Keratinocyte (primary cell): ENCODE data around the gene DGKZ. TPM values are rescaled to one million over a fixed set of nuclear protein-coding genes. Genes with fewer than 3 reads are reported as not detected.
A peak's percentile ranks its signal among the peaks of the same experiment; 100 is the strongest.

Experiments
- DNase-seq: peaks from one replicate; pipeline ENCODE4 v3.0.0-alpha.2; 2011; ENCODE audit warnings: low read depth, missing footprints, low spot score
- FAIRE-seq: peaks from 2 replicates; lab custom pipeline; 2011; peaks lifted over from hg19 to GRCh38; lab: Jason Lieb, UNC
- H2AFZ ChIP-seq: 2 replicates; pipeline ENCODE4 v1.6.0; 2012; ENCODE audit warnings: low read length, control low read depth, inconsistent platforms; ENCODE audit not compliant: control insufficient read depth
- H3K27ac ChIP-seq: 2 replicates; pipeline ENCODE4 v1.5.1; 2011; ENCODE audit warnings: low read length; ENCODE audit not compliant: control insufficient read depth, insufficient read depth
- H3K27me3 ChIP-seq: 3 replicates; pipeline ENCODE4 v1.6.0; 2011; ENCODE audit warnings: low read length; ENCODE audit not compliant: control insufficient read depth, insufficient read depth; ENCODE audit errors: extremely low read depth
- H3K36me3 ChIP-seq, 2 experiments: 2 replicates in 1 of 2; 3 replicates in 1 of 2; pipeline ENCODE4 v1.5.1; 2011; ENCODE audit warnings: low read length in 2 of 2, mild to moderate bottlenecking in 1 of 2; ENCODE audit not compliant: control insufficient read depth in 2 of 2, insufficient read depth in 2 of 2; ENCODE audit errors: extremely low read depth in 1 of 2
- H3K4me1 ChIP-seq: 3 replicates; pipeline ENCODE4 v1.5.1; 2011; ENCODE audit warnings: low read length; ENCODE audit not compliant: control insufficient read depth, insufficient read depth; ENCODE audit errors: extremely low read depth
- H3K4me2 ChIP-seq: 3 replicates; pipeline ENCODE4 v1.6.0; 2011; ENCODE audit warnings: low read depth, low read length; ENCODE audit not compliant: control insufficient read depth, insufficient read depth; ENCODE audit errors: extremely low read depth
- H3K4me3 ChIP-seq, 3 experiments: fragments of 200-600 bp in 1 of 3; sonication (generic) in 1 of 3; 2 replicates in 2 of 3; 3 replicates in 1 of 3; pipeline ENCODE4 v1.5.1; 2011 to 2016; ENCODE audit warnings: low read length in 3 of 3, mild to moderate bottlenecking in 3 of 3, control low read depth in 2 of 3, inconsistent platforms in 1 of 3, low read depth in 1 of 3, mixed read lengths in 1 of 3, mixed run types in 1 of 3, moderate library complexity in 1 of 3; ENCODE audit not compliant: control insufficient read depth in 2 of 3, insufficient read depth in 2 of 3; ENCODE audit errors: extremely low read depth in 1 of 3
- H3K79me2 ChIP-seq: 2 replicates; pipeline ENCODE4 v1.6.0; 2012; ENCODE audit warnings: low read length; ENCODE audit not compliant: control insufficient read depth, insufficient read depth
- H3K9ac ChIP-seq: 3 replicates; pipeline ENCODE4 v1.6.0; 2011; ENCODE audit warnings: low read length; ENCODE audit not compliant: control insufficient read depth, insufficient read depth; ENCODE audit errors: extremely low read depth
- H3K9me1 ChIP-seq: 3 replicates; pipeline ENCODE4 v1.6.0; 2011; ENCODE audit warnings: low read length; ENCODE audit not compliant: control insufficient read depth, insufficient read depth; ENCODE audit errors: extremely low read depth
- H3K9me3 ChIP-seq: 2 replicates; pipeline ENCODE4 v1.5.1; 2012; ENCODE audit warnings: low read depth, low read length; ENCODE audit not compliant: control insufficient read depth
- H4K20me1 ChIP-seq: 3 replicates; pipeline ENCODE4 v1.6.0; 2011; ENCODE audit warnings: low read length; ENCODE audit not compliant: control insufficient read depth, insufficient read depth; ENCODE audit errors: extremely low read depth
- EZH2 ChIP-seq: IDR thresholded peaks from one replicate; pipeline ENCODE4 v1.6.1; 2012; ENCODE audit warnings: inconsistent platforms, mild to moderate bottlenecking, low read length, moderate library complexity
- dilution Hi-C: fragments of 300-500 bp; cut with MboI; formaldehyde crosslinking; loops from one replicate; pipeline ENCODE4 v1.7.0; 2020; ENCODE audit warnings: low sequenced_read_pairs; ENCODE audit not compliant: extremely low pct_ligation_motif_present
- polyA plus RNA-seq, 5 experiments: library from polyadenylated mRNA; depleted of rRNA in 3 of 5; stranded (reverse) in 3 of 5; stranded (forward) in 1 of 5; unstranded in 1 of 5; fragments of >200 nt; gene quantifications; 1 replicate in 1 of 5; 2 replicates in 3 of 5; 3 replicates in 1 of 5; pipeline versions ENCODE4 v1.2.1 to v1.2.3, GENCODE V29; 2011 to 2012; ENCODE audit warnings: missing spikeins in 2 of 5, low read depth in 1 of 5, low replicate concordance in 1 of 5
- TF ChIP-seq, protein P1 (sequence below), 3 experiments: IDR thresholded peaks in 1 of 3; conservative IDR thresholded peaks in 1 of 3; optimal IDR thresholded peaks in 1 of 3; 2 replicates in 2 of 3; 3 replicates in 1 of 3; pipeline versions ENCODE3 to v1.5.1; 2011; ENCODE audit warnings: low read length in 3 of 3, mild to moderate bottlenecking in 3 of 3, moderate library complexity in 2 of 3, control low read depth in 1 of 3, inconsistent platforms in 1 of 3; ENCODE audit not compliant: insufficient read depth in 2 of 3; ENCODE audit errors: extremely low read depth in 1 of 3

Gene DGKZ
- polyA plus RNA-seq, 1 donor (not counting 4 experiments of a cell fraction or from before 2014, with no cell fraction given): 23.3 TPM

DNA sequence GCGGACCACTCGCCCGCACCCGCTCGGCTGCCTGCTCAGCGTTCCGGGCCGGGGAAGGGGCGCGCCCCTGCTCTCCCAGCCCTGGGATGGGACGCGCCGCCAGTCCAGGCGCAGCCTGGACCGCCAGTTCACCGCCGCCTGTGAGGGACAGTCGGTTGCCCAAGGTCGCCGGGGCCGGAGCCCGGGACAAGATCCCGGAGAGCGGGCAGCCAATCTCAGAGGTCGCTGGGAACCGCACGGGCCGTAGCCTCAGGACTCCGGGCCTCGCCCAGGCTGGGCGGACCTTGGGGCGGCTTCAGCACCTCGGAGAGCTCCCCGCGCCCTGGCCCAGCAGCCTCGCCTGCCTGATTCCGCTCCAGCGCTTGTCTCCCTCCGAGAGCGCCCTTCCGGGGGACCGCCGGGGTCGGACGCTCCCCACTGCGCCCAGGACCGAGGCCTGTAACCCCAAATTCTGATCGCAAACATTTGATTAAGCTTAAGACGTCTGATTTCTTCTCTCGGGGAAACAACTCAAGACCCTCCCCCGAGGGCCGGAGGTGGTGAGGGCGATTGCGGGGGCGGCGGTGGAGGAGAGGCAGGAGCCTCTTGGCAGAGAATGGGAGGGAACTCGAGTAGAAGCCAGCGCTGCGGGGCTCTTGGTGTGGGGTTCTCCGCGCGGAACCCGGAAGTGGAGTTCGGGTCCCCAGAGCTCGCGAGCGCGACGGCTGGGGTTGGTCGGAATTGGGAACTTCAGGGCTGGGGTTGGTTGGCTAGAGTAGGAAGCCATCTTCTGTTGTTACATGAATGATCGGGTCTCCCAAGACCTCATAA lies 45.4 kb downstream of the DGKZ start:
- Histone ChIP-seq H4K20me1 (peaks cover 8% of the 10 kb centered on the region), H3K4me2 (peak overlapping the region; percentile 75), H3K4me3 (peak overlapping the region; percentile 24 to 34 (median 25)), H3K36me3 (peaks cover 7 to 11% of the 10 kb centered on the region in 2 experiments), H3K27ac (no peak overlapping the region), H3K27me3 (peaks cover 58% of the 10 kb centered on the region), H3K9me3 (no peaks in the 10 kb centered on the region), H3K9me1 (no peaks in the 10 kb centered on the region), H2AFZ (no peak overlapping the region), H3K9ac (no peak overlapping the region), H3K4me1 (peaks cover 13% of the 10 kb centered on the region), H3K79me2 (no peaks in the 10 kb centered on the region)
- FAIRE-seq (no peak), DNase-seq (peak; percentile 21)
- peak; percentile 82 for TF ChIP-seq EZH2
- TF ChIP-seq, protein P1, sequence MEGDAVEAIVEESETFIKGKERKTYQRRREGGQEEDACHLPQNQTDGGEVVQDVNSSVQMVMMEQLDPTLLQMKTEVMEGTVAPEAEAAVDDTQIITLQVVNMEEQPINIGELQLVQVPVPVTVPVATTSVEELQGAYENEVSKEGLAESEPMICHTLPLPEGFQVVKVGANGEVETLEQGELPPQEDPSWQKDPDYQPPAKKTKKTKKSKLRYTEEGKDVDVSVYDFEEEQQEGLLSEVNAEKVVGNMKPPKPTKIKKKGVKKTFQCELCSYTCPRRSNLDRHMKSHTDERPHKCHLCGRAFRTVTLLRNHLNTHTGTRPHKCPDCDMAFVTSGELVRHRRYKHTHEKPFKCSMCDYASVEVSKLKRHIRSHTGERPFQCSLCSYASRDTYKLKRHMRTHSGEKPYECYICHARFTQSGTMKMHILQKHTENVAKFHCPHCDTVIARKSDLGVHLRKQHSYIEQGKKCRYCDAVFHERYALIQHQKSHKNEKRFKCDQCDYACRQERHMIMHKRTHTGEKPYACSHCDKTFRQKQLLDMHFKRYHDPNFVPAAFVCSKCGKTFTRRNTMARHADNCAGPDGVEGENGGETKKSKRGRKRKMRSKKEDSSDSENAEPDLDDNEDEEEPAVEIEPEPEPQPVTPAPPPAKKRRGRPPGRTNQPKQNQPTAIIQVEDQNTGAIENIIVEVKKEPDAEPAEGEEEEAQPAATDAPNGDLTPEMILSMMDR (optimal IDR thresholded peaks at IDR 0.05 in 1 of 3, IDR thresholded peaks at IDR 0.05 in 1 of 3, conservative IDR thresholded peaks at IDR 0.05 in 1 of 3; ENCODE audit: extremely low read depth in 1 of 3, insufficient read depth in 2 of 3, low read length in 3 of 3): no peak
- dilution Hi-C loops: no loop called here

DNA sequence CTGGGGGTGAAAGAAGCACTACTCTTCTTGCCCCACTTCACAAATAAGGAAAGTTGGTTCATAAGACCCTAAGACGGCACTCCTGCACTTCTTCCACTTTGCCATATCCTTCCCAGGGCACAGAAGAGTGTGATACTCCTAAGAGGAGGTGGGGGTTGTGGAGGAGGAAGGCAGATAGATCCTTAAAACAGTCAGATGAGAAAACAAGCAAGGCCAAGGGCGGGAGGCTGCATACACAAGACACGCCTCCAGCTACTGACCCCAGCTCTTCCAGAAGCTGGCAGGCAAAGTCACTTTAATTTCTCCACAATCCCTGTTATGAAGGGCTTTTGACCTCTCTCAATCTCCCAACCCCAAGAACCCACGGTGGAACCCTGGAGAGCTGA lies 46.0 kb downstream of the DGKZ start:
- TF ChIP-seq, protein P1 (optimal IDR thresholded peaks at IDR 0.05 in 1 of 3, IDR thresholded peaks at IDR 0.05 in 1 of 3, conservative IDR thresholded peaks at IDR 0.05 in 1 of 3; ENCODE audit: extremely low read depth in 1 of 3, insufficient read depth in 2 of 3, low read length in 3 of 3): no peak
- TF ChIP-seq EZH2: no peak
- Histone ChIP-seq H3K4me3 (no peak overlapping the region), H3K9ac (no peak overlapping the region), H3K9me3 (no peaks in the 10 kb centered on the region), H3K4me2 (no peak overlapping the region), H3K79me2 (no peaks in the 10 kb centered on the region), H3K36me3 (peaks cover 7 to 17% of the 10 kb centered on the region in 2 experiments), H3K27me3 (peaks cover 52% of the 10 kb centered on the region), H4K20me1 (peaks cover 8% of the 10 kb centered on the region), H3K27ac (no peak overlapping the region), H2AFZ (no peak overlapping the region), H3K9me1 (no peaks in the 10 kb centered on the region), H3K4me1 (peaks cover 13% of the 10 kb centered on the region)
- dilution Hi-C loops: no loop called here
- DNase-seq: no peak
- no peak for FAIRE-seq
